BE2C (cell line): ENCODE data around the gene ODC1.

ENCODE experiments used
- DNase-seq: peaks from one replicate; pipeline ENCODE4 v3.0.0-alpha.2; 2020
- H3K27me3 ChIP-seq: fragments of 250-450 bp; sonication (Bioruptor Pico); 2 replicates; pipeline ENCODE4 v1.5.1; 2020; ENCODE audit warnings: mild to moderate bottlenecking
- H3K36me3 ChIP-seq: fragments of 250-450 bp; sonication (Bioruptor Pico); 2 replicates; pipeline ENCODE4 v1.5.1; 2020; ENCODE audit warnings: mild to moderate bottlenecking
- H3K4me1 ChIP-seq: fragments of 250-450 bp; sonication (Bioruptor Pico); 2 replicates; pipeline ENCODE4 v1.5.1; 2020
- H3K4me3 ChIP-seq: 2 replicates; pipeline ENCODE4 v1.5.1; 2011; ENCODE audit warnings: low read depth, low read length
- H3K9me3 ChIP-seq: fragments of 250-450 bp; sonication (Bioruptor Pico); 2 replicates; pipeline ENCODE4 v1.5.1; 2020
- CTCF ChIP-seq: IDR thresholded peaks from 2 replicates; pipeline ENCODE4 v1.5.1; 2012; ENCODE audit warnings: mild to moderate bottlenecking, low read depth, low read length

ODC1 gene

GRCh38 chr2:10431797-10432196 is 16.3 kb downstream of the ODC1 start:
- H3K27me3 ChIP-seq: no peaks in the 10 kb centered on the region
- no peak for TF ChIP-seq CTCF
- H3K36me3 ChIP-seq: peaks cover 3% of the 10 kb centered on the region; the same call in 1 of the 2 replicates
- H3K9me3 ChIP-seq: no peaks in the 10 kb centered on the region
- H3K4me3 ChIP-seq: no peak overlapping the region
- H3K4me1 ChIP-seq: no peaks in the 10 kb centered on the region
- no peak for DNase-seq

- Histone ChIP-seq H3K4me1 (no peaks in the 10 kb centered on the region), H3K27me3 (no peaks in the 10 kb centered on the region), H3K9me3 (no peaks in the 10 kb centered on the region), H3K36me3 (peaks cover 5% of the 10 kb centered on the region; the same call in 1 of the 2 replicates), H3K4me3 (no peak overlapping the region)
- DNase-seq: no peak
- TF ChIP-seq CTCF: no peak
Observed at GRCh38 chr2:10430886-10431622, 17.1 kb downstream of the ODC1 start.

GRCh38 chr2:10428924-10429323 is 19.2 kb downstream of the ODC1 start:
- no peak for TF ChIP-seq CTCF

GRCh38 chr2:10428355-10428754 is 19.8 kb downstream of the ODC1 start:
- H3K36me3 ChIP-seq: peaks cover 12% of the 10 kb centered on the region
- TF ChIP-seq CTCF: no peak
- no peaks in the 10 kb centered on the region for H3K27me3 ChIP-seq
- H3K4me3 ChIP-seq: no peak overlapping the region
- no peaks in the 10 kb centered on the region for H3K4me1 ChIP-seq
- no peaks in the 10 kb centered on the region for H3K9me3 ChIP-seq
- DNase-seq: no peak

More at GRCh38 chr2:10428924-10429323, 19.2 kb downstream of the ODC1 start:
- no peak overlapping the region for H3K4me3 ChIP-seq
- no peaks in the 10 kb centered on the region for H3K27me3 ChIP-seq
- peaks cover 11% of the 10 kb centered on the region for H3K36me3 ChIP-seq
- no peaks in the 10 kb centered on the region for H3K9me3 ChIP-seq
- no peaks in the 10 kb centered on the region for H3K4me1 ChIP-seq
- no peak for DNase-seq

- H3K27me3 ChIP-seq: no peaks in the 10 kb centered on the region
- no peak overlapping the region for H3K4me3 ChIP-seq
- no peak for TF ChIP-seq CTCF
- H3K9me3 ChIP-seq: no peaks in the 10 kb centered on the region
- peaks cover 12% of the 10 kb centered on the region for H3K36me3 ChIP-seq
- H3K4me1 ChIP-seq: no peaks in the 10 kb centered on the region
- DNase-seq: no peak
Observed at GRCh38 chr2:10427618-10427949, 20.5 kb downstream of the ODC1 start.

GRCh38 chr2:10426726-10427617 is 21.2 kb downstream of the ODC1 start:
- no peaks in the 10 kb centered on the region for H3K9me3 ChIP-seq
- no peaks in the 10 kb centered on the region for H3K4me1 ChIP-seq
- DNase-seq: no peak
- peaks cover 16% of the 10 kb centered on the region for H3K36me3 ChIP-seq
- H3K27me3 ChIP-seq: no peaks in the 10 kb centered on the region
- H3K4me3 ChIP-seq: no peak overlapping the region
- no peak for TF ChIP-seq CTCF
